ENCODE measurements around the gene TMEM201. TPM values are rescaled to one million over a fixed set of nuclear protein-coding genes. Genes with fewer than 3 reads are reported as not detected.

Gene TMEM201
- total and polyA plus RNA-seq, 2 of the 4 experiments (the other 2 are of a cell fraction) = 1.3 to 8.7 TPM

DNA sequence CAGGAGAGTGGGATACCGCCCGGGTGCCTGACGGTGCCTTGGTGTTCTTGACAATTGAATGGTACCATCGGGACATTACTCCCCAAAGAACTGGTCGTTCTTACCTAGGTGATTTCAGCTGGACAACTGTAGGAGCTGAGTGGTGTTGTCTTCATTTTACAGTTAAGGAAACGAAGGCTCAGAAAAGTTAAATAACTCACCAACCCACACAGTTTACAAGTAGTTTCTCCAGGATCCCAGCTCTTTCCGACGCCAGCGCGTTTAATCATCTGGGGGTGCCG, 64.4 kb downstream of the TMEM201 start:
- Histone ChIP-seq H2AFZ (replicated peaks; ENCODE audit: low read length, poor library complexity) (no peak overlapping the region), H2BK5ac (ENCODE audit: low read depth, low read length, poor library complexity, severe bottlenecking) (no peak overlapping the region), H3K9me3 (ENCODE audit: control insufficient read depth, insufficient read depth, low read length) (no peaks in the 10 kb centered on the region), H3K4me3 (ENCODE audit: insufficient read depth, low read depth, low read length) (no peak overlapping the region), H2BK120ac (ENCODE audit: low read depth, low read length) (no peak overlapping the region), H2AK5ac (ENCODE audit: low read depth, low read length) (no peak overlapping the region), H3K79me1 (ENCODE audit: low read depth in 1 of 2, low read length in 2 of 2) (no peaks in the 10 kb centered on the region), H3K4ac (ENCODE audit: low read depth, low read length) (no peak overlapping the region), H4K8ac (ENCODE audit: low read depth in 2 of 2, low read length in 2 of 2) (no peak overlapping the region), H4K91ac (ENCODE audit: insufficient read depth, low read depth, low read length) (no peak overlapping the region), H3K18ac (ENCODE audit: low read depth, low read length) (no peak overlapping the region), H3K14ac (replicated peaks; ENCODE audit: low read depth, low read length) (no peak overlapping the region), H3K9ac (ENCODE audit: low read depth, low read length) (no peak overlapping the region), H3K4me2 (ENCODE audit: low read depth, low read length) (no peak overlapping the region), H4K20me1 (ENCODE audit: insufficient read depth, low read length) (no peaks in the 10 kb centered on the region), H4K5ac (ENCODE audit: low read depth, low read length) (no peak overlapping the region), H3K27ac (ENCODE audit: insufficient read depth, low read length) (no peak overlapping the region), H3K56ac (ENCODE audit: extremely low read depth, insufficient read depth, low read length) (no peak overlapping the region), H3K9me1 (ENCODE audit: insufficient read depth, low read length) (no peaks in the 10 kb centered on the region), H2AK9ac (replicated peaks; ENCODE audit: low read depth, low read length, poor library complexity) (no peak overlapping the region), H2BK15ac (ENCODE audit: low read depth, low read length) (no peak overlapping the region), H3K27me3 (ENCODE audit: control insufficient read depth, insufficient read depth, low read length) (peaks cover 29% of the 10 kb centered on the region; the same call in 1 of the 2 replicates), H3K23ac (ENCODE audit: low read depth, low read length) (no peak overlapping the region), H2BK20ac (ENCODE audit: low read depth, low read length) (no peak overlapping the region), H3K36me3 (ENCODE audit: control insufficient read depth, insufficient read depth, low read length) (no peaks in the 10 kb centered on the region), H3K4me1 (ENCODE audit: control insufficient read depth, insufficient read depth, low read length) (0 out of 2 replicates have a peak, but pooled peaks cover 1% of the 10 kb centered on the region)
- TF ChIP-seq BHLHE40 (IDR thresholded peaks at IDR 0.05; ENCODE audit: low read depth, low read length) (no peak), CEBPB (IDR thresholded peaks at IDR 0.05; ENCODE audit: low read depth, low read length) (no peak), MAFK (IDR thresholded peaks at IDR 0.05; ENCODE audit: low read depth, low read length) (no peak), POLR2A (IDR thresholded peaks at IDR 0.05; ENCODE audit: low read depth, low read length) (no peak), RFX5 (IDR thresholded peaks at IDR 0.05; ENCODE audit: low read depth, low read length) (no peak), MAZ (IDR thresholded peaks at IDR 0.05; ENCODE audit: borderline replicate concordance, low read depth, low read length) (no peak), RCOR1 (IDR thresholded peaks at IDR 0.05; ENCODE audit: insufficient replicate concordance, low read length) (no peak), MXI1 (IDR thresholded peaks at IDR 0.05; ENCODE audit: borderline replicate concordance, low read depth, low read length) (no peak), CHD1 (IDR thresholded peaks at IDR 0.05; ENCODE audit: low read depth, low read length) (no peak)
- TF ChIP-seq, protein P1, sequence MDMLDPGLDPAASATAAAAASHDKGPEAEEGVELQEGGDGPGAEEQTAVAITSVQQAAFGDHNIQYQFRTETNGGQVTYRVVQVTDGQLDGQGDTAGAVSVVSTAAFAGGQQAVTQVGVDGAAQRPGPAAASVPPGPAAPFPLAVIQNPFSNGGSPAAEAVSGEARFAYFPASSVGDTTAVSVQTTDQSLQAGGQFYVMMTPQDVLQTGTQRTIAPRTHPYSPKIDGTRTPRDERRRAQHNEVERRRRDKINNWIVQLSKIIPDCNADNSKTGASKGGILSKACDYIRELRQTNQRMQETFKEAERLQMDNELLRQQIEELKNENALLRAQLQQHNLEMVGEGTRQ (IDR thresholded peaks at IDR 0.05; ENCODE audit: low read depth, low read length) = no peak
- TF ChIP-seq, protein P2, sequence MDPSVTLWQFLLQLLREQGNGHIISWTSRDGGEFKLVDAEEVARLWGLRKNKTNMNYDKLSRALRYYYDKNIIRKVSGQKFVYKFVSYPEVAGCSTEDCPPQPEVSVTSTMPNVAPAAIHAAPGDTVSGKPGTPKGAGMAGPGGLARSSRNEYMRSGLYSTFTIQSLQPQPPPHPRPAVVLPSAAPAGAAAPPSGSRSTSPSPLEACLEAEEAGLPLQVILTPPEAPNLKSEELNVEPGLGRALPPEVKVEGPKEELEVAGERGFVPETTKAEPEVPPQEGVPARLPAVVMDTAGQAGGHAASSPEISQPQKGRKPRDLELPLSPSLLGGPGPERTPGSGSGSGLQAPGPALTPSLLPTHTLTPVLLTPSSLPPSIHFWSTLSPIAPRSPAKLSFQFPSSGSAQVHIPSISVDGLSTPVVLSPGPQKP (IDR thresholded peaks at IDR 0.05; ENCODE audit: borderline replicate concordance, low read depth, low read length) = no peak
- TF ChIP-seq, protein P3, sequence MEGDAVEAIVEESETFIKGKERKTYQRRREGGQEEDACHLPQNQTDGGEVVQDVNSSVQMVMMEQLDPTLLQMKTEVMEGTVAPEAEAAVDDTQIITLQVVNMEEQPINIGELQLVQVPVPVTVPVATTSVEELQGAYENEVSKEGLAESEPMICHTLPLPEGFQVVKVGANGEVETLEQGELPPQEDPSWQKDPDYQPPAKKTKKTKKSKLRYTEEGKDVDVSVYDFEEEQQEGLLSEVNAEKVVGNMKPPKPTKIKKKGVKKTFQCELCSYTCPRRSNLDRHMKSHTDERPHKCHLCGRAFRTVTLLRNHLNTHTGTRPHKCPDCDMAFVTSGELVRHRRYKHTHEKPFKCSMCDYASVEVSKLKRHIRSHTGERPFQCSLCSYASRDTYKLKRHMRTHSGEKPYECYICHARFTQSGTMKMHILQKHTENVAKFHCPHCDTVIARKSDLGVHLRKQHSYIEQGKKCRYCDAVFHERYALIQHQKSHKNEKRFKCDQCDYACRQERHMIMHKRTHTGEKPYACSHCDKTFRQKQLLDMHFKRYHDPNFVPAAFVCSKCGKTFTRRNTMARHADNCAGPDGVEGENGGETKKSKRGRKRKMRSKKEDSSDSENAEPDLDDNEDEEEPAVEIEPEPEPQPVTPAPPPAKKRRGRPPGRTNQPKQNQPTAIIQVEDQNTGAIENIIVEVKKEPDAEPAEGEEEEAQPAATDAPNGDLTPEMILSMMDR (conservative IDR thresholded peaks at IDR 0.05; ENCODE audit: low read depth, low read length) = no peak
- WGBS, 2 experiments (ENCODE audit: extremely low coverage in 2 of 2, insufficient read length in 1 of 2) = no CpG with 5 or more reads among the region's 11 CpGs
- dilution Hi-C loops (cut with HindIII; ENCODE audit: low sequenced_read_pairs, unreplicated experiment) = no loop called here
- ATAC-seq (ENCODE audit: low read depth) (no peak), DNase-seq (no peak)
- CTCF ChIA-PET = no interaction called here
- intact Hi-C loops (cut with micrococcal nuclease) = no loop called here
- POLR2A ChIA-PET (ENCODE audit: unreplicated experiment) = no interaction called here
- in situ Hi-C loops (cut with MboI; ENCODE audit: low sequenced_read_pairs) = no loop called here
- BruUV-seq (replicated peaks) = no TSS peak

Measured in IMR-90 (cell line).